Measurements from ENCODE around the gene PLCB1. TPM values are rescaled to one million over a fixed set of nuclear protein-coding genes. Genes with fewer than 3 reads are reported as not detected.

PLCB1 gene
- total RNA-seq, 1 experiment from 2014 or later: 6.8 TPM

GRCh38 chr20:8670207-8670892, 538.3 kb downstream of the PLCB1 start:
- POLR2A ChIA-PET (ENCODE audit: low non-redundant PET): no interaction called here
- intact Hi-C loops (cut with micrococcal nuclease; ENCODE audit: unreplicated experiment): no loop called here
- no peaks in the 10 kb centered on the region for H3K9me3 ChIP-seq (ENCODE audit: low read depth, low read length, poor library complexity, severe bottlenecking)

GRCh38 chr20:8670893-8671215, 538.8 kb downstream of the PLCB1 start:
- H3K36me3 ChIP-seq (ENCODE audit: insufficient read depth, low read length, poor library complexity, severe bottlenecking): no peaks in the 10 kb centered on the region
- no peak for TF ChIP-seq EZH2 (IDR thresholded peaks at IDR 0.05; ENCODE audit: borderline replicate concordance, low read depth, low read length, poor library complexity, severe bottlenecking)
- no TSS peak for BruUV-seq (replicated peaks)
- no peaks in the 10 kb centered on the region for H3K4me1 ChIP-seq (ENCODE audit: insufficient read depth, low read length, poor library complexity, severe bottlenecking)
- H3K4me3 ChIP-seq (ENCODE audit: low read depth, low read length, poor library complexity, severe bottlenecking): no peak overlapping the region
- H3K27me3 ChIP-seq (replicated peaks; ENCODE audit: insufficient read depth, low read depth, low read length, poor library complexity): no peaks in the 10 kb centered on the region
- POLR2A ChIA-PET (ENCODE audit: low non-redundant PET): no interaction called here
- H3K27ac ChIP-seq (ENCODE audit: low read depth, low read length, poor library complexity, severe bottlenecking): no peak overlapping the region
- H3K9me3 ChIP-seq (ENCODE audit: low read depth, low read length, poor library complexity, severe bottlenecking): no peaks in the 10 kb centered on the region
- CTCF ChIA-PET: no interaction called here
- no peak for DNase-seq (ENCODE audit: low spot score)
- intact Hi-C loops (cut with micrococcal nuclease; ENCODE audit: unreplicated experiment): no loop called here

More at GRCh38 chr20:8670207-8670892, 538.3 kb downstream of the PLCB1 start:
- H3K27me3 ChIP-seq (replicated peaks; ENCODE audit: insufficient read depth, low read depth, low read length, poor library complexity): peaks cover 1% of the 10 kb centered on the region
- H3K4me1 ChIP-seq (ENCODE audit: insufficient read depth, low read length, poor library complexity, severe bottlenecking): no peaks in the 10 kb centered on the region
- H3K27ac ChIP-seq (ENCODE audit: low read depth, low read length, poor library complexity, severe bottlenecking): no peak overlapping the region
- no peak overlapping the region for H3K4me3 ChIP-seq (ENCODE audit: low read depth, low read length, poor library complexity, severe bottlenecking)
- no peaks in the 10 kb centered on the region for H3K36me3 ChIP-seq (ENCODE audit: insufficient read depth, low read length, poor library complexity, severe bottlenecking)
- DNase-seq (ENCODE audit: low spot score): no peak
- TF ChIP-seq CTCF (conservative IDR thresholded peaks at IDR 0.05; ENCODE audit: low read depth, low read length): no peak
- TF ChIP-seq EZH2 (IDR thresholded peaks at IDR 0.05; ENCODE audit: borderline replicate concordance, low read depth, low read length, poor library complexity, severe bottlenecking): no peak
- no TSS peak for BruUV-seq (replicated peaks)
- CTCF ChIA-PET: no interaction called here

DNA sequence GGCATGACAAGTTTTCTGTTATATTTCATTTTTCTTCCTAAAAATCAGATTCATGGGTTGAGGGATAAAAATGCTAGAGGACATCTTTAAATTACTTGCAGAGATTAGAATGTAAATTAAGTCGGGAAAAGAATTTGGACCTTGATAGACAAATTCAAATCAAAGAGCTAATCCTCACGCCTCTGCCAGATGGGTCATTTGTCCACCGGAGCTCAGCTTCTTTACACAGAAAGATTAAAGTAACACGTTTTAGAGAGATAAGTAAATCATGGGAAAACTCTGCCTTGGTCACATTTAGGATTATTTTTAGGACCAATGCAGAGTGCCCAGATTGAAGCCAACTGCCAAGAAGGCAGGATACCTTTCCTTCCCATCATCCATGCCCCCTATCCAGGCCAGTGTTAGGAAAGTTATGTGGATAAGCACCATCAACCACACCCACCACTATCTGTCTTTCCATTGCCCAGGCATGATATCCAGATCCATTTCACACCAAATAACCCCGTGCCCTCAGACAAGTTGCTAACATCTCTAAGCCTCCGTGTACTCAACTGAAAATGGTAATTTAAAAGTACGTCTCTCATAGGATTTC, 539.4 kb downstream of the PLCB1 start:
- ChIA-PET POLR2A (ENCODE audit: low non-redundant PET) (no interaction called here), CTCF (no interaction called here)
- intact Hi-C loops (cut with micrococcal nuclease; ENCODE audit: unreplicated experiment): no loop called here
- Histone ChIP-seq H3K36me3 (ENCODE audit: insufficient read depth, low read length, poor library complexity, severe bottlenecking) (no peaks in the 10 kb centered on the region), H3K4me3 (ENCODE audit: low read depth, low read length, poor library complexity, severe bottlenecking) (no peak overlapping the region), H3K9me3 (ENCODE audit: low read depth, low read length, poor library complexity, severe bottlenecking) (no peaks in the 10 kb centered on the region), H3K27me3 (replicated peaks; ENCODE audit: insufficient read depth, low read depth, low read length, poor library complexity) (no peaks in the 10 kb centered on the region), H3K27ac (ENCODE audit: low read depth, low read length, poor library complexity, severe bottlenecking) (no peak overlapping the region), H3K4me1 (ENCODE audit: insufficient read depth, low read length, poor library complexity, severe bottlenecking) (no peaks in the 10 kb centered on the region)
- no peak for DNase-seq (ENCODE audit: low spot score)
- TF ChIP-seq CTCF (conservative IDR thresholded peaks at IDR 0.05; ENCODE audit: low read depth, low read length): no peak
- TF ChIP-seq EZH2 (IDR thresholded peaks at IDR 0.05; ENCODE audit: borderline replicate concordance, low read depth, low read length, poor library complexity, severe bottlenecking): no peak
- no TSS peak for BruUV-seq (replicated peaks)

DNA sequence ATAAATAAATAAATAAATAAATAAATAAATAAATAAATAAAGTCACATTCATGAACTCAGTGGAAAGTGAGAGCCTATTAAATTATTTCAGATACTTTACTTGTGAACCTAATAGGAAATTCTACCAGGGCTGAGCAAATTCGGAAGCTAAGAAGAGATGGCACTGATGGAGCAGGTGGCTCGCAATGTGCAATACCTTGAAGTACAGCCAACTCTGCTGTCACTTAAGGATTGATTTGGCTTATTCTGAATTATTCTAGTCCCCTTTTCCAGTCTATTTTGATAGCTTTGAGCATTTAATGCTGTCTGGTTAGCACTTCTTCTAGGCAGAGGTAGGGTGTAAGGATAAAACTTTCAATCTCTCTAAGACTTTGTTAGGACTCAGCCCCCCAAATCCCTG, 541.0 kb downstream of the PLCB1 start:
- DNase-seq (ENCODE audit: low spot score): no peak
- Histone ChIP-seq H3K4me1 (ENCODE audit: insufficient read depth, low read length, poor library complexity, severe bottlenecking) (no peaks in the 10 kb centered on the region), H3K27ac (ENCODE audit: low read depth, low read length, poor library complexity, severe bottlenecking) (no peak overlapping the region), H3K27me3 (replicated peaks; ENCODE audit: insufficient read depth, low read depth, low read length, poor library complexity) (no peaks in the 10 kb centered on the region), H3K9me3 (ENCODE audit: low read depth, low read length, poor library complexity, severe bottlenecking) (no peaks in the 10 kb centered on the region), H3K4me3 (ENCODE audit: low read depth, low read length, poor library complexity, severe bottlenecking) (no peak overlapping the region), H3K36me3 (ENCODE audit: insufficient read depth, low read length, poor library complexity, severe bottlenecking) (no peaks in the 10 kb centered on the region)
- no peak for TF ChIP-seq CTCF (conservative IDR thresholded peaks at IDR 0.05; ENCODE audit: low read depth, low read length)
- TF ChIP-seq EZH2 (IDR thresholded peaks at IDR 0.05; ENCODE audit: borderline replicate concordance, low read depth, low read length, poor library complexity, severe bottlenecking): no peak
- ChIA-PET POLR2A (ENCODE audit: low non-redundant PET) (no interaction called here), CTCF (no interaction called here)
- intact Hi-C loops (cut with micrococcal nuclease; ENCODE audit: unreplicated experiment): no loop called here
- no TSS peak for BruUV-seq (replicated peaks)
